GM12878 (cell line): ENCODE measurements around the gene TMEM151A. TPM values are rescaled to one million over a fixed set of nuclear protein-coding genes. Genes with fewer than 3 reads are reported as not detected.

Experiments used
- CEBPB ChIP-seq, 2 experiments: fragments of 150-350 bp in 1 of 2; IDR thresholded peaks; 2 replicates each; pipeline ENCODE4 v1.6.1; 2012 to 2014; ENCODE audit warnings: low read depth in 2 of 2, low read length in 2 of 2, borderline replicate concordance in 1 of 2, inconsistent platforms in 1 of 2
- DPF2 ChIP-seq: fragments of 450-650 bp; IDR thresholded peaks from 2 replicates; pipeline ENCODE4 v1.6.1; 2017; ENCODE audit warnings: mild to moderate bottlenecking
- PML ChIP-seq: IDR thresholded peaks from 2 replicates; pipeline ENCODE4 v1.6.1; 2012; ENCODE audit warnings: low read length, inconsistent platforms
- POLR2AphosphoS2 ChIP-seq: IDR thresholded peaks from 2 replicates; pipeline ENCODE4 v1.6.1; 2011; ENCODE audit warnings: low read depth, mild to moderate bottlenecking, low read length, improper control_type of control experiment, moderate library complexity
- POU2F2 ChIP-seq: IDR thresholded peaks from 3 replicates; pipeline ENCODE4 v1.6.1; 2011; ENCODE audit warnings: low read depth, mild to moderate bottlenecking, low read length, borderline replicate concordance
- RAD21 ChIP-seq: IDR thresholded peaks from 2 replicates; pipeline ENCODE4 v1.6.1; 2011; ENCODE audit warnings: mild to moderate bottlenecking, low read depth, low read length, moderate library complexity; ENCODE audit not compliant: insufficient read depth
- RBBP5 ChIP-seq: fragments of 200-600 bp; sonication (generic); conservative IDR thresholded peaks from 2 replicates; pipeline ENCODE4 v1.6.1; 2016
- ZNF24 ChIP-seq: fragments of 450-650 bp; IDR thresholded peaks from 2 replicates; pipeline ENCODE4 v1.6.1; 2017; ENCODE audit warnings: antibody characterized with exemption, mild to moderate bottlenecking
- ZSCAN29 ChIP-seq: fragments of 450-650 bp; IDR thresholded peaks from 2 replicates; pipeline ENCODE4 v1.6.1; 2017; ENCODE audit warnings: mild to moderate bottlenecking, moderate library complexity
- polyA plus RNA-seq, 11 experiments: library from polyadenylated mRNA; depleted of rRNA in 4 of 11; unstranded in 6 of 11; stranded (reverse) in 5 of 11; fragments of >200 nt; fragmentation: Nextera tagmentation in 4 of 11; fragmentation: Illumina TruSeq in 1 of 11; extraction: Ambion mirVana in 4 of 11; extraction: Trizol in 1 of 11; gene quantifications; 1 replicate in 1 of 11; 2 replicates in 10 of 11; pipeline versions ENCODE4 v1.2.1 to v1.2.3, GENCODE V29; 2011 to 2016; ENCODE audit warnings: inconsistent platforms in 2 of 11, missing spikeins in 2 of 11, low read depth in 1 of 11
- total RNA-seq, 4 experiments: library from RNA; depleted of rRNA in 3 of 4; stranded (reverse); fragments of >200 nt in 3 of 4; fragmentation: Illumina TruSeq in 1 of 4; extraction: Trizol in 1 of 4; gene quantifications; 2 replicates each; pipeline versions ENCODE4 v1.2.1 to v1.2.3, GENCODE V29; 2013 to 2021
- TF ChIP-seq, protein P1 (sequence below): fragments of 150-350 bp; IDR thresholded peaks from 2 replicates; pipeline ENCODE4 v1.6.1; 2014; ENCODE audit warnings: mild to moderate bottlenecking, low read depth, low read length
- TF ChIP-seq, protein P2 (sequence below): fragments of 450-650 bp; IDR thresholded peaks from 2 replicates; pipeline ENCODE4 v1.6.1; 2017; ENCODE audit warnings: mild to moderate bottlenecking, low read depth, inconsistent platforms; ENCODE audit not compliant: poor library complexity, severe bottlenecking
- TF ChIP-seq, protein P3 (sequence below): IDR thresholded peaks from 2 replicates; pipeline ENCODE4 v1.6.1; 2012; ENCODE audit warnings: improper control_type of control experiment, low read depth, low read length; ENCODE audit not compliant: insufficient replicate concordance
- TF ChIP-seq, protein P4 (sequence below): fragments of 150-350 bp; IDR thresholded peaks from 2 replicates; pipeline ENCODE4 v1.6.1; 2016; ENCODE audit warnings: low read depth, low read length

Gene TMEM151A
- total and polyA plus RNA-seq, 10 of the 15 experiments (the other 5 are each of a cell fraction or from before 2014, with no cell fraction given): not detected

DNA sequence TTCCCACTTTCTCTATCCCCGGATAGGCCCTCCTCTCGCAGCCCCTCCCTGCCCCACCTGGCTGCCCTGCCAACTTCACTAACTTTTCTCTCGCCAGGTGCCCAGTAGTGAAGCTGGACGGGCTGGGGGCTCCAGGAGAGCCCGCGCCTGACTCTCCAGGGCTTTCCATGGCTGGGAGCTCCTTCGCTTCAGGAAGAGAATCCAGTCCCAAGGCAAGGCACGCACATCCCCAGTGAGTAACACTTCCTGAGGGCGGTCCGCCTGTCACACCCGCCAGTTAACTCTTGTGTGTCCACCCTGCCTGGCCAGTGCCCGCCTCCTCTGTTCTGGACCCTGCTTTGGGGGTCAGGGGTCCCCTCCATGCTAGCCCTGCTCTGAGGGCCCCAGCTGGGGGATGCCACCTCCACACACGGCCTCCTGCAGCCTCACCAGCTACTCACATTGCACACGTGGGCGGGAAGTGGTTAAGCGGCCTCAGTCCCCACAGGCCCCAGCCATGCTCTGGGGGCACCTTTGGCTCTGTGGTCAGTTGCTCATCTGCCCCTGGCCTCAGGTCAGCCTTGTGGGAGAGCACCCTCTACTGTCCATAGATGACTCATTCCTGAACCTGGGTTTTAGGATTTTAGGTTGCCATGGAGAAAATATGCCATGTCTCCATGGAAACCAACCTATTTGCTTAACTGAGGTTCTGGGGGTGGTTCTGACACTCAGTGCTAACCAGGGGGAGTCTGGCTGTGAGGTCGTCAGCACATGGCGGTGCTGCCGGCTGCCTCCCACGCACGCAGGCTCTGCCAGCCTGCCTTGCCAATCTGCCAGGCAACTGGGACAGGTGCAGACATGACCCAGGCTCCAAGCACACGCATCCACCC, 44.8 kb downstream of the TMEM151A start, which contains the start of gene RIN1 (continued):
- TF ChIP-seq, protein P1, sequence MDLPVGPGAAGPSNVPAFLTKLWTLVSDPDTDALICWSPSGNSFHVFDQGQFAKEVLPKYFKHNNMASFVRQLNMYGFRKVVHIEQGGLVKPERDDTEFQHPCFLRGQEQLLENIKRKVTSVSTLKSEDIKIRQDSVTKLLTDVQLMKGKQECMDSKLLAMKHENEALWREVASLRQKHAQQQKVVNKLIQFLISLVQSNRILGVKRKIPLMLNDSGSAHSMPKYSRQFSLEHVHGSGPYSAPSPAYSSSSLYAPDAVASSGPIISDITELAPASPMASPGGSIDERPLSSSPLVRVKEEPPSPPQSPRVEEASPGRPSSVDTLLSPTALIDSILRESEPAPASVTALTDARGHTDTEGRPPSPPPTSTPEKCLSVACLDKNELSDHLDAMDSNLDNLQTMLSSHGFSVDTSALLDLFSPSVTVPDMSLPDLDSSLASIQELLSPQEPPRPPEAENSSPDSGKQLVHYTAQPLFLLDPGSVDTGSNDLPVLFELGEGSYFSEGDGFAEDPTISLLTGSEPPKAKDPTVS: no peak
- TF ChIP-seq ZNF24 (no peak), POU2F2 (peak; percentile 28; the same call in 1 of the 3 replicates), CEBPB (IDR thresholded peaks at IDR 0.05; ENCODE audit: borderline replicate concordance in 1 of 2, low read depth in 2 of 2, low read length in 2 of 2) (no peak), DPF2 (peak; percentile 95), RAD21 (peak; percentile 46), PML (no peak), ZSCAN29 (no peak), RBBP5 (no peak), POLR2AphosphoS2 (no peak)
- TF ChIP-seq, protein P2, sequence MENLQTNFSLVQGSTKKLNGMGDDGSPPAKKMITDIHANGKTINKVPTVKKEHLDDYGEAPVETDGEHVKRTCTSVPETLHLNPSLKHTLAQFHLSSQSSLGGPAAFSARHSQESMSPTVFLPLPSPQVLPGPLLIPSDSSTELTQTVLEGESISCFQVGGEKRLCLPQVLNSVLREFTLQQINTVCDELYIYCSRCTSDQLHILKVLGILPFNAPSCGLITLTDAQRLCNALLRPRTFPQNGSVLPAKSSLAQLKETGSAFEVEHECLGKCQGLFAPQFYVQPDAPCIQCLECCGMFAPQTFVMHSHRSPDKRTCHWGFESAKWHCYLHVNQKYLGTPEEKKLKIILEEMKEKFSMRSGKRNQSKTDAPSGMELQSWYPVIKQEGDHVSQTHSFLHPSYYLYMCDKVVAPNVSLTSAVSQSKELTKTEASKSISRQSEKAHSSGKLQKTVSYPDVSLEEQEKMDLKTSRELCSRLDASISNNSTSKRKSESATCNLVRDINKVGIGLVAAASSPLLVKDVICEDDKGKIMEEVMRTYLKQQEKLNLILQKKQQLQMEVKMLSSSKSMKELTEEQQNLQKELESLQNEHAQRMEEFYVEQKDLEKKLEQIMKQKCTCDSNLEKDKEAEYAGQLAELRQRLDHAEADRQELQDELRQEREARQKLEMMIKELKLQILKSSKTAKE: peak; percentile 70
- TF ChIP-seq, protein P3, sequence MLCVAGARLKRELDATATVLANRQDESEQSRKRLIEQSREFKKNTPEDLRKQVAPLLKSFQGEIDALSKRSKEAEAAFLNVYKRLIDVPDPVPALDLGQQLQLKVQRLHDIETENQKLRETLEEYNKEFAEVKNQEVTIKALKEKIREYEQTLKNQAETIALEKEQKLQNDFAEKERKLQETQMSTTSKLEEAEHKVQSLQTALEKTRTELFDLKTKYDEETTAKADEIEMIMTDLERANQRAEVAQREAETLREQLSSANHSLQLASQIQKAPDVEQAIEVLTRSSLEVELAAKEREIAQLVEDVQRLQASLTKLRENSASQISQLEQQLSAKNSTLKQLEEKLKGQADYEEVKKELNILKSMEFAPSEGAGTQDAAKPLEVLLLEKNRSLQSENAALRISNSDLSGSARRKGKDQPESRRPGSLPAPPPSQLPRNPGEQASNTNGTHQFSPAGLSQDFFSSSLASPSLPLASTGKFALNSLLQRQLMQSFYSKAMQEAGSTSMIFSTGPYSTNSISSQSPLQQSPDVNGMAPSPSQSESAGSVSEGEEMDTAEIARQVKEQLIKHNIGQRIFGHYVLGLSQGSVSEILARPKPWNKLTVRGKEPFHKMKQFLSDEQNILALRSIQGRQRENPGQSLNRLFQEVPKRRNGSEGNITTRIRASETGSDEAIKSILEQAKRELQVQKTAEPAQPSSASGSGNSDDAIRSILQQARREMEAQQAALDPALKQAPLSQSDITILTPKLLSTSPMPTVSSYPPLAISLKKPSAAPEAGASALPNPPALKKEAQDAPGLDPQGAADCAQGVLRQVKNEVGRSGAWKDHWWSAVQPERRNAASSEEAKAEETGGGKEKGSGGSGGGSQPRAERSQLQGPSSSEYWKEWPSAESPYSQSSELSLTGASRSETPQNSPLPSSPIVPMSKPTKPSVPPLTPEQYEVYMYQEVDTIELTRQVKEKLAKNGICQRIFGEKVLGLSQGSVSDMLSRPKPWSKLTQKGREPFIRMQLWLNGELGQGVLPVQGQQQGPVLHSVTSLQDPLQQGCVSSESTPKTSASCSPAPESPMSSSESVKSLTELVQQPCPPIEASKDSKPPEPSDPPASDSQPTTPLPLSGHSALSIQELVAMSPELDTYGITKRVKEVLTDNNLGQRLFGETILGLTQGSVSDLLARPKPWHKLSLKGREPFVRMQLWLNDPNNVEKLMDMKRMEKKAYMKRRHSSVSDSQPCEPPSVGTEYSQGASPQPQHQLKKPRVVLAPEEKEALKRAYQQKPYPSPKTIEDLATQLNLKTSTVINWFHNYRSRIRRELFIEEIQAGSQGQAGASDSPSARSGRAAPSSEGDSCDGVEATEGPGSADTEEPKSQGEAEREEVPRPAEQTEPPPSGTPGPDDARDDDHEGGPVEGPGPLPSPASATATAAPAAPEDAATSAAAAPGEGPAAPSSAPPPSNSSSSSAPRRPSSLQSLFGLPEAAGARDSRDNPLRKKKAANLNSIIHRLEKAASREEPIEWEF: no peak
- TF ChIP-seq, protein P4, sequence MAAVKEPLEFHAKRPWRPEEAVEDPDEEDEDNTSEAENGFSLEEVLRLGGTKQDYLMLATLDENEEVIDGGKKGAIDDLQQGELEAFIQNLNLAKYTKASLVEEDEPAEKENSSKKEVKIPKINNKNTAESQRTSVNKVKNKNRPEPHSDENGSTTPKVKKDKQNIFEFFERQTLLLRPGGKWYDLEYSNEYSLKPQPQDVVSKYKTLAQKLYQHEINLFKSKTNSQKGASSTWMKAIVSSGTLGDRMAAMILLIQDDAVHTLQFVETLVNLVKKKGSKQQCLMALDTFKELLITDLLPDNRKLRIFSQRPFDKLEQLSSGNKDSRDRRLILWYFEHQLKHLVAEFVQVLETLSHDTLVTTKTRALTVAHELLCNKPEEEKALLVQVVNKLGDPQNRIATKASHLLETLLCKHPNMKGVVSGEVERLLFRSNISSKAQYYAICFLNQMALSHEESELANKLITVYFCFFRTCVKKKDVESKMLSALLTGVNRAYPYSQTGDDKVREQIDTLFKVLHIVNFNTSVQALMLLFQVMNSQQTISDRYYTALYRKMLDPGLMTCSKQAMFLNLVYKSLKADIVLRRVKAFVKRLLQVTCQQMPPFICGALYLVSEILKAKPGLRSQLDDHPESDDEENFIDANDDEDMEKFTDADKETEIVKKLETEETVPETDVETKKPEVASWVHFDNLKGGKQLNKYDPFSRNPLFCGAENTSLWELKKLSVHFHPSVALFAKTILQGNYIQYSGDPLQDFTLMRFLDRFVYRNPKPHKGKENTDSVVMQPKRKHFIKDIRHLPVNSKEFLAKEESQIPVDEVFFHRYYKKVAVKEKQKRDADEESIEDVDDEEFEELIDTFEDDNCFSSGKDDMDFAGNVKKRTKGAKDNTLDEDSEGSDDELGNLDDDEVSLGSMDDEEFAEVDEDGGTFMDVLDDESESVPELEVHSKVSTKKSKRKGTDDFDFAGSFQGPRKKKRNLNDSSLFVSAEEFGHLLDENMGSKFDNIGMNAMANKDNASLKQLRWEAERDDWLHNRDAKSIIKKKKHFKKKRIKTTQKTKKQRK: no peak
